ENCODE measurements around the gene PEMT.
A peak's percentile ranks its signal among the peaks of the same experiment; 100 is the strongest.
"Not testable (repeated sequence)": the region's sequence is repeated elsewhere in the genome, so short reads cannot be mapped to it uniquely, and the experiment has no call there.

PEMT gene
- long read RNA-seq, donor 1, transcript PEMT-201 (7 exons, 1,013 nt): major isoform, 23 of 38 reads
- long read RNA-seq, donor 1, transcript PEMT-213 (2 exons, 383 nt): minor isoform, 5 of 38 reads
- long read RNA-seq, donor 1, partial matches to known transcripts: 10 of 38 reads
- long read RNA-seq, donor 1, other reads (novel, unspliced or antisense): 0 of 38 reads
- long read RNA-seq, donor 2, transcript PEMT-201 (7 exons, 1,013 nt): major isoform, 21 of 23 reads
- long read RNA-seq, donor 2, partial matches to known transcripts: 0 of 23 reads
- long read RNA-seq, donor 2, other reads (novel, unspliced or antisense): 0 of 23 reads
- long read RNA-seq, donor 3, transcript PEMT-201 (7 exons, 1,013 nt): major isoform, 9 of 9 reads
- long read RNA-seq, donor 3, partial matches to known transcripts: 0 of 9 reads
- long read RNA-seq, donor 3, other reads (novel, unspliced or antisense): 0 of 9 reads
- long read RNA-seq, donor 4, transcript PEMT-201 (7 exons, 1,013 nt): major isoform, 17 of 20 reads
- long read RNA-seq, donor 4, partial matches to known transcripts: 0 of 20 reads
- long read RNA-seq, donor 4, other reads (novel, unspliced or antisense): 0 of 20 reads
- long read RNA-seq, donor 5, transcript PEMT-201 (7 exons, 1,013 nt): major isoform, 30 of 37 reads
- long read RNA-seq, donor 5, transcript PEMT-213 (2 exons, 383 nt): minor isoform, 5 of 37 reads
- long read RNA-seq, donor 5, partial matches to known transcripts: 0 of 37 reads
- long read RNA-seq, donor 5, other reads (novel, unspliced or antisense): 0 of 37 reads
- long read RNA-seq, donor 6, transcript PEMT-201 (7 exons, 1,013 nt): major isoform, 15 of 28 reads
- long read RNA-seq, donor 6, transcript PEMT-213 (2 exons, 383 nt): minor isoform, 7 of 28 reads
- long read RNA-seq, donor 6, partial matches to known transcripts: 5 of 28 reads
- long read RNA-seq, donor 6, other reads (novel, unspliced or antisense): 0 of 28 reads
- long read RNA-seq, donor 7: 0 reads
- long read RNA-seq, donor 8, transcript PEMT-201 (7 exons, 1,013 nt): major isoform, 22 of 22 reads
- long read RNA-seq, donor 8, partial matches to known transcripts: 0 of 22 reads
- long read RNA-seq, donor 8, other reads (novel, unspliced or antisense): 0 of 22 reads

- DNase-seq: peak; percentile 99
These were observed at the start of gene PEMT for GRCh38 chr17:17591355-17592298. Gene PEMT (minus strand): TSS chr17:17591708. CDS start chr17:17591626, 82 bp downstream.

- DNase-seq: not testable (repeated sequence)
These were observed 48.3 kb upstream of the PEMT start for GRCh38 chr17:17639661-17640270.

- DNase-seq: no peak
These were observed 47.0 kb upstream of the PEMT start for GRCh38 chr17:17638467-17638866.

- DNase-seq: no peak
These were observed 44.9 kb upstream of the PEMT start for GRCh38 chr17:17636272-17636885.

- not testable (repeated sequence) for DNase-seq
These were observed 44.2 kb upstream of the PEMT start for GRCh38 chr17:17635537-17636271.

- DNase-seq: no peak
These were observed 43.6 kb upstream of the PEMT start for GRCh38 chr17:17635126-17635525.

GRCh38 chr17:17633310-17633709 is 41.8 kb upstream of the PEMT start:
- DNase-seq: no peak

DNA sequence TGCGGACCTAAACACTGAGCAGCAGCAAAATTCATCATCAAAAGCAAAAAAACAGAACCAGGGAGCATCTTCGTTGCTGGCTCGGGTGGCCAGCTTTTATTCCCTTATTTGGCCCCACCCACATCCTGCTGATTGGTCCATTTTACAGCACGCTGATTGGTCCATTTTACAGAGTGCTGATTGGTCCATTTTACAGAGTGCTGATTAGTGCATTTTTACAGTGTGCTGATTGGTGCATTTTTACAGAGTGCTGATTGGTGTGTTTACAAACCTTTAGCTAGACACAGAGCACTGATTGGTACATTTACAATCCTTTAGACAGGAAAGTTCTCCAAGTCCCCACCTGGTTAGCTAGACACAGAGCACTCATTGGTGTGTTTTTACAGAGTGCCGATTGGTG is 41.2 kb upstream of the PEMT start:
- not testable (repeated sequence) for DNase-seq

GRCh38 chr17:17628388-17629008 is 37.0 kb upstream of the PEMT start:
- no peak for DNase-seq

- DNase-seq: no peak
These were observed 35.3 kb upstream of the PEMT start for GRCh38 chr17:17626840-17627239.

- DNase-seq: no peak
These were observed 34.8 kb upstream of the PEMT start for GRCh38 chr17:17626151-17626805.

DNA sequence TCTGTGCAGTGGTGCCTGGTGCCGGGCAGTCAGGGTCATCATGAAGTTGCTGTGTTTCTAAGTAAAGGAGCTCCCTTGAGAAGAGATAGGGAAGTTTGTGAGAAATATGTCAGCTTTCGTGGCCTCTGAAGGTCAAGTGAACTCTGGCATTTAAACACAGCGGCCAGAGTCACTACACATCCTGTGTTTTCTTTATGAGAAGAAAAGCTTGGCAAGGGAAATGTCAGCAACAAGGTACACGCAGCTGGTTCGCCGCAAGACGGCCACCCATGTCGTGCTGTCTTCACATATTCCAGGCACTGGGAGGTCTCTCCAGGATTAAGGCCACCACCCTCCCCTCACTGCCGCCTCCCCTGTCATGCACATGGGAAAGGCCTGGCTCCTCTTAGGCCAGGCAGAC is 33.2 kb upstream of the PEMT start:
- DNase-seq: no peak

DNA sequence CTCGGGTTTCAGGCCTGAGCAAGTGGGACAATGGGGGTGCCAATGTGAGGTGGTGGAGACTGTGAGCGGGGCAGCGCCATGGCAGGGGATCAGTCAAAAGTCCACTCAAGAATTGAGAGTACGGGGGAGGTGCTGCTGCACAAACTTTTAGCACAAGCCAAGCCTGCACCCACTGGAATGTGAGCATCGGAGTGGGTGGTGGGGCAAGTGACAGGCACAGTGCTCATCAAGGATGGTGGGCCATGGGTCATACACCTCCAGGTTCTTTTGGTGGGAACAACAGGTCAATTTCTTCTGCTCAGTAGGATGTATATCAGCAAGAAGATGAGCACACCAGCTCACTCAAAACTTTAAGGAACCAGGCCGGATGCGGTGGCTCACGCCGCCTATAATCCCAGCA is 32.4 kb upstream of the PEMT start:
- no peak for DNase-seq

GRCh38 chr17:17621254-17621653 is 29.7 kb upstream of the PEMT start:
- DNase-seq: no peak

DNA sequence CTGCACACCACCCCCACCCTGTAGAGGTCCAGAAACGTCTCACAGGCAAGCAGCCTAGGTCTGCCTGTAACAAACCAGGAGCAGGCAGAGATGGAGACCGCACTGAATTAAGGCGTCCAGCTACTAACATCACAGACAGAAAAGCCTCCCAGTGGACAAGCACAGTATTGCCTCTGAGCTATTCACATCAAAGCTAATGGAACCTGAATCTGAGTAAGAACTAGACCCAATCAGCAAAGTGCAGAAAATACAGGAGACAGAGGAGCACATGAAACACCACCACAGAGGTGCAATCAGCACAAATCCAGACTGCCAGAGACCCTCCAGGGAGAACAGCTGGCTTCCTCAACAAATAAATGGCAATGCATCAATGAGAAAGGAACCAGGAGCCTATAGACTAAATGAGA is 22.2 kb upstream of the PEMT start:
- no peak for DNase-seq

- no peak for DNase-seq
These were observed 20.8 kb upstream of the PEMT start for GRCh38 chr17:17612085-17613022.

DNA sequence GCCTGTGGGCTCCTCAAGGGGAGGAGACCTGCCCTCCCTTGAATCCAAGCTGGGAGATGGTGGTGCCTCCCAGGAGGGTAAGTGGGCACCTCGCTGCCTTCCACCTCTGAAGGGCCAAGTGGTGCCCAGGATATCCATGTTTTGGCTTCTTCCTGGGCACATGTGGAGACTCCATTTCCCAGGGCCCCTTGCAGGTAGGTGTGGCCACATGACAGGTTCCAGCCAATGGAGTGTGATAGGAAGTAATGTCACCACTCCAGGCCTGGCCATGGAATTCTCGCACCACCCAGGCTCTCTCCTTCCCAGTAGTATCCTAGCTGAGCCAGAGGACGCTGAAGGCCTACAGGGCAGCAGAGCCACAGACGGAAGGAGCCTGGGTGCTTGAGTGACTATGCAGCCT is 17.6 kb upstream of the PEMT start:
- no peak for DNase-seq
